Activated T-helper 17 cell treated with anti-CD3 and anti-CD28 coated beads, Interleukin-2, amount 50 U/mL, for 72 hours (primary cell): ENCODE measurements around the gene ZNF777. TPM values are rescaled to one million over a fixed set of nuclear protein-coding genes. Genes with fewer than 3 reads are reported as not detected.

Experiments
- ATAC-seq: fragments of 150-1000 bp; cut with Tn5 transposase; replicated peaks from 2 replicates; pipeline ENCODE4 v1.10.0; 2021; ENCODE audit warnings: mild to moderate bottlenecking, moderate library complexity
- H3K27ac Mint-ChIP-seq: one replicate; pipeline ENCODE4 v1.8.0; 2022; ENCODE audit warnings: mixed read lengths
- H3K27me3 Mint-ChIP-seq: one replicate; pipeline ENCODE4 v1.8.0; 2022; ENCODE audit warnings: mixed read lengths
- H3K36me3 Mint-ChIP-seq: one replicate; pipeline ENCODE4 v1.8.0; 2022; ENCODE audit warnings: low read depth, mild to moderate bottlenecking, mixed read lengths
- H3K4me1 Mint-ChIP-seq: one replicate; pipeline ENCODE4 v1.8.0; 2022; ENCODE audit warnings: mixed read lengths
- H3K4me3 Mint-ChIP-seq: one replicate; pipeline ENCODE4 v1.8.0; 2022; ENCODE audit warnings: mild to moderate bottlenecking, mixed read lengths
- H3K9me3 Mint-ChIP-seq: one replicate; pipeline ENCODE4 v1.8.0; 2022; ENCODE audit warnings: mixed read lengths
- total RNA-seq, 2 donors: library from RNA; stranded (reverse); gene quantifications; one replicate each; pipeline ENCODE4 v1.2.3, GENCODE V29; 2022

ZNF777 gene
- total RNA-seq, 2 donors from 2014 or later: 5.8 to 9.6 TPM

DNA sequence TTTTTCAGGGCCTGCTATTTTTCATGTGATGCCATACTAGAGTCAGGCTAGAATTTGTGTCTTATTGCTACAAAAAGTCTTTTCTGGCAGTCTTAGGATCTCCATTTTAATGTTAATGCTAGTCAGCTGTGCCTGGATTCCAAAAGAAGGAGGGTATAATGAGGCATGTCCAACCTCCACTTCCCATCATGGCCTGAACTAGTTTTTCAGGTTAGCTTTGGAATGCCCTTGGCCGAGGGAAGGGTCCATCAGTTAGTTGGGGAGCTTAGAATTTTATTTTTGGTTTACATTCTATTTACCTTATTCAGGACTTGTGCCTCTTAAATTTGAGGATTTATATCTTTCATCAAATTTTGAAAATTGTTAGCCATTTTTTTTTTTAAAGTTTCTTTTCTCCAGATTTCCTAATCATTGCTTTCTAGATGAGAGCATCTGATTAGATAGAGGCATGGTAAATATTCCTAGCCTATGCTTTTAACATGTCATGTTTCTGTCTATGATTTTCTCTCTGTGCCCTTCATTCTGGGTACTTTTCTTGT is 6.5 kb upstream of the ZNF777 start:
- H3K9me3 Mint-ChIP-seq: no peaks in the 10 kb centered on the region
- H3K27me3 Mint-ChIP-seq: no peaks in the 10 kb centered on the region
- H3K27ac Mint-ChIP-seq: no peak overlapping the region
- no peaks in the 10 kb centered on the region for H3K4me1 Mint-ChIP-seq
- H3K36me3 Mint-ChIP-seq: peaks cover 10% of the 10 kb centered on the region
- no peak overlapping the region for H3K4me3 Mint-ChIP-seq
- ATAC-seq: no peak

DNA sequence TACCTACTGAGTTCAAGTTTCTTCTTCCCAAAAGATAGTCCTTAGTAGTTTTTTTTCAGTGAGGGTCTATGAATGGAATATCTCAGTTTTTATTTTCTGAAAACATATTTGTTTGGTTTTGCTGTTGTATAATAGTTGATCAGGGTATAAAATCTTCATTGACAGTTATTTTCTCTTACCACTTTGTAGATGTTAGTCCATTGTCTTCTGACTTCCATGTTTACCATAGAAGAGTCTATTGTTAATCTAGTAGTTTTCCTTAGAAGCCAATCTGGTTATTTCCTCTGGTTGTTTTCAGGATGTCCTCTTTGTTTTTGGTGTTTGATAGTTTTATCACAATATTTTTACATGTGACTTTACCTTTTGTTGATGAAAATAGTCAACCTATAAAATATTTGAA is 5.5 kb upstream of the ZNF777 start:
- no peak for ATAC-seq
- Mint-ChIP-seq H3K4me3 (no peak overlapping the region), H3K4me1 (peaks cover under 1% of the 10 kb centered on the region), H3K27ac (no peak overlapping the region), H3K27me3 (no peaks in the 10 kb centered on the region), H3K36me3 (peaks cover under 1% of the 10 kb centered on the region), H3K9me3 (no peaks in the 10 kb centered on the region)

DNA sequence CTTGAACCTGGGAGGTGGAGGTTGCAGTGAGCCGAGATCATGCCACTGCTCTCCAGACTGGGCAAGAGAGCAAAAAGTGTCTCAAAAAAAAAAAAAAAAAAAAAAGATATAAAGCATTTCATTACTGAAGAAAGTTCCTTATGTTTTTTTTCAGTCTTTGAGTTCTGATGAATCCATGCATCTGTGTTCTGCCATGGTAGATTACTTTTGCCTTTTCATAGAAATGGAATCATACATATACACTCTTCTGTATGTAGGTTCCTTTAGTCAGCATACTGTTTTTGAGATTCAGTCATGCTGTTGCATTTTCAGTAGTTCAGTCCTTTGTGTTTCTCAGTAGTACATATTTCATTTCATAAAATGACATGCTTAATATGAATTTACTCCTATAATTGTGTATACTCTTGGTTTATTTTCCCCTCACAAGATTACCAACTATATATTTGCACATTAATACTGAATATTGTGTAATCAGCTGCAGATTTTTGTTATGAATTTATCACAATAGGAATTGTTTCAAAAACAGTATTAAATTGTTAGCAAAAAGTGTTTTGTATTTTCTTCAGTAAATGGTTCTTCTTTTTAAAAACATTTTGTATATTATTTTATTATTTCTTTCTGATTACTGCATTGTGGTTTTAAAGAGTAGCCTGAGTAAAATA is 2.8 kb upstream of the ZNF777 start:
- H3K9me3 Mint-ChIP-seq: no peaks in the 10 kb centered on the region
- H3K4me3 Mint-ChIP-seq: no peak overlapping the region
- no peak overlapping the region for H3K27ac Mint-ChIP-seq
- H3K4me1 Mint-ChIP-seq: peaks cover 5% of the 10 kb centered on the region
- H3K36me3 Mint-ChIP-seq: no peaks in the 10 kb centered on the region
- ATAC-seq: no peak
- no peaks in the 10 kb centered on the region for H3K27me3 Mint-ChIP-seq

DNA sequence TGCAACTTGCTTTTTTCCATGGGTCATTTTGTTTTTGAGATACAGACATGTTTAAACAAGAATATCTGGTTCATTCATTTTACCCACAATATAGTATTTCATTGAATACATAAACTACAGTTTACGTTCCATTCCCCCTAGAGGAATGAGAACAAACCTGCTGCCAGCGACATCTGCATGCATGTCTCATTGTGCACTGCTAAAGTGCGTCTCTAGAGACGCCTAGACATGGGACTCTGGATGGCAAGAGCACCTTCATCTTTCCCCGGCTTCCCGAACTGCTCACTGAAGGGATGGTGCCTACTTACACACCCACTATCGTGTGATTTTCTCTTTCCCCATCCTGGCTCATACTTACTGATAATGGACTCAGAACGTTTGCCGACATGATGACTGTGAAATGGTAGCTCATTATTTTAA is 1.2 kb upstream of the ZNF777 start:
- Mint-ChIP-seq H3K27ac (no peak overlapping the region), H3K27me3 (no peaks in the 10 kb centered on the region), H3K4me1 (peaks cover 12% of the 10 kb centered on the region), H3K36me3 (peaks cover 5% of the 10 kb centered on the region), H3K9me3 (no peaks in the 10 kb centered on the region), H3K4me3 (peak overlapping the region; percentile 36)
- no peak for ATAC-seq

- Mint-ChIP-seq H3K36me3 (peaks cover 21% of the 10 kb centered on the region), H3K9me3 (no peaks in the 10 kb centered on the region), H3K27ac (no peak overlapping the region), H3K4me3 (peak overlapping the region; percentile 73), H3K4me1 (peaks cover 12% of the 10 kb centered on the region), H3K27me3 (no peaks in the 10 kb centered on the region)
- ATAC-seq: peak; percentile 62
Observed at GRCh38 chr7:149459540-149460452, 1.1 kb downstream of the ZNF777 start.

DNA sequence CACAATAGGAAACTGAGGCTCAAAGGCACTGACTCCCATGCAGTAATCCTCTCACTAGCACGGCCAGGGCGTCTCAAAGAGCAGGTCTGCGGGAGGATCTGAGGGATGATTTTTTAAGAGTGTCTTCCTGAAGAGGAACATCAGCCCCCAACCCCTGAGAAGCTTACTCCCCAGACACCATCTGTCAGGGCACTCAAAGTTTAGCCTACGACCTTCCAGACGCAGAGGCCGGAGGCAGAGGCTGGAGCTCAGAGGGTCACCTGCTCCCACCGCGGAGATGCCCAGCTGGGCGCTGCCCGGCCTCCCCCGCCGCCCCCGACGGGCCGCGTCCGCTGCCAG is 1.7 kb downstream of the ZNF777 start:
- peak overlapping the region; percentile 61 for H3K27ac Mint-ChIP-seq
- H3K4me1 Mint-ChIP-seq: peaks cover 12% of the 10 kb centered on the region
- H3K36me3 Mint-ChIP-seq: peaks cover 27% of the 10 kb centered on the region
- H3K9me3 Mint-ChIP-seq: no peaks in the 10 kb centered on the region
- no peaks in the 10 kb centered on the region for H3K27me3 Mint-ChIP-seq
- ATAC-seq: no peak
- peak overlapping the region; percentile 73 for H3K4me3 Mint-ChIP-seq

GRCh38 chr7:149458235-149458634 is 2.6 kb downstream of the ZNF777 start:
- no peak for ATAC-seq
- Mint-ChIP-seq H3K4me3 (peak overlapping the region; percentile 73), H3K27ac (peak overlapping the region; percentile 61), H3K36me3 (peaks cover 36% of the 10 kb centered on the region), H3K9me3 (no peaks in the 10 kb centered on the region), H3K4me1 (peaks cover 12% of the 10 kb centered on the region), H3K27me3 (no peaks in the 10 kb centered on the region)

DNA sequence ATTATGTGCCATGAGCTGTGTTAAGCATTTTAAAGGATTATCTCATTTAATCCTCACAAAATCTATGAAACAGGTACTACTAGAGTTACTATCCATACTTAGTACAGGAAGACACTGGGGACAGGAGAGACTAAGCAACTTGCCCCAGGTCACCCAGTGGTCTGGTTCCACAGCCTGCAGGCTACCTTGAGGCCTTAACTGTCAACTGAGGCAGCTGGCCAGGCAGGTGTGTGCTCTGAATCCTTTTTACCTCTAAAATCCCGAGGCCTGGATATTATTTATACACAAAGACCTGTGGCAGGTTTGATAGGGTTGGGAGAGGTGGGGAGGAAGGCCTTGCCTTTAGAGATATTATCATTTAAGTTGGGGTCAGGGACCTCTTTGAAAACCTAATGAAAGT is 3.1 kb downstream of the ZNF777 start:
- Mint-ChIP-seq H3K36me3 (peaks cover 39% of the 10 kb centered on the region), H3K9me3 (no peaks in the 10 kb centered on the region), H3K27me3 (no peaks in the 10 kb centered on the region), H3K27ac (peak overlapping the region; percentile 61), H3K4me3 (peak overlapping the region; percentile 73), H3K4me1 (peaks cover 12% of the 10 kb centered on the region)
- no peak for ATAC-seq

DNA sequence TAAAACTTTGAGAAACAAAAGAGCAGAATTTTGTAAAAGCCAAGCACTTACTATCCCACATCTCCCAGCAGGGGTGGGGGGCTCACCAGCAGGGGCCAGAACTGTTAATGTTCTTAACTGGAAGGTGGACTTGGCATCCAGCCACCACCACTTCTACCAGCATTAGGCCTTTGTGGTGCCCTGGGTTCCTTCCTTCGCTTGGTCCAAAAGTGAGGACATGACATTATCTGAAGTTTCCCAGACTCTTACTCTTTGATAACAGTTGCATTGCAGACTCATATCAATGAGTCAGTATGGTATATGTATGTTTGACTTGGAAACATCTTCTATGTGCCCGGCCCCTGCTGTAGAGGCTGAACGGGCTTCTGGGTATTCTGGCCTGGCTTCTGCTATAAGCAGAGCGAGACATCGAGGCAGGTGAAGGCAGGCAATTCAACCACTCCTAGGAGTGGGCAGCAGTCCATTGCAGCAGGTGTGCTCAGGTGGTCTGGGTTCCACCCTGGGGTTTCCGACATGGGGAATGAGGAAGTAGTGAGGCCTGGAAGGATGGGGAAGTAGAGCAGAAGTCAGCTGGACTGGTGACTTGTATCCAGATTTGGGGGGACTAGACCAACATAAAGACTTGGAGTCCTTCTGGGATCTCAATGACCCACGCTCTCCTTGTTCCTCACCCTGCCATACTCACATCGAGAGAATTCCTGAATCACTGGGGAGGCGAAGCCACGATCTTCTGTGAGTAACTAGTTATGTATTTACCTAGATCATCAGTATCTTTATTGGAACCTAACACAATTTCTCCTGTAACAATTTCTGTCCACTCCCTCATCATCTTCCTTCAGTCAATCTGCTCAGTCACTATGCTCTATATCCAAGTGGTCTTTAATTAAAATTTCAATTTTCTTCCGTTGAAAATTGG is 4.1 kb downstream of the ZNF777 start:
- Mint-ChIP-seq H3K9me3 (no peaks in the 10 kb centered on the region), H3K27me3 (no peaks in the 10 kb centered on the region), H3K4me3 (no peak overlapping the region), H3K27ac (peak overlapping the region; percentile 7), H3K36me3 (peaks cover 45% of the 10 kb centered on the region), H3K4me1 (peaks cover 12% of the 10 kb centered on the region)
- no peak for ATAC-seq

GRCh38 chr7:149455175-149455950 is 5.5 kb downstream of the ZNF777 start:
- H3K27me3 Mint-ChIP-seq: no peaks in the 10 kb centered on the region
- H3K9me3 Mint-ChIP-seq: no peaks in the 10 kb centered on the region
- H3K27ac Mint-ChIP-seq: peak overlapping the region; percentile 0
- no peak overlapping the region for H3K4me3 Mint-ChIP-seq
- H3K4me1 Mint-ChIP-seq: peaks cover 6% of the 10 kb centered on the region
- peaks cover 58% of the 10 kb centered on the region for H3K36me3 Mint-ChIP-seq
- no peak for ATAC-seq

DNA sequence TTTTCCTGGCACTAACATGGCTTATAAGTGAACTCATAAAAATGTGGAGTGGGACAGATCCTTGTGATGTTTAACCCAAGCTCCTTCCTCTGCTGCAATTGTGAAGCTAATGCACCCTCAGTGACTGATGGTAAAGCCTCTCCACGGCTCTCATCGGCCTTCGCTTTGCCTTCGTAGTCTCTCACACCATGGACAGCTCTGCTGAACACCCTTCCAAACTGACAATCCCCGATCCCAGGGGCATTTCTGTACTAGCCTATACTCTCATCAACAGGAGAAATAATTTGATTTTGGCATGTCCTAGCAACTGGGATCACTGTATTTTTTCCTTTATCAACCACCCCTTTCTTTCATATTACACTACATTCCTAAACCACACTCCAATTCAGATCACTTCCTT is 6.1 kb downstream of the ZNF777 start:
- peak overlapping the region; percentile 0 for H3K27ac Mint-ChIP-seq
- H3K36me3 Mint-ChIP-seq: peaks cover 64% of the 10 kb centered on the region
- no peak for ATAC-seq
- H3K4me1 Mint-ChIP-seq: peaks cover 6% of the 10 kb centered on the region
- H3K27me3 Mint-ChIP-seq: no peaks in the 10 kb centered on the region
- no peaks in the 10 kb centered on the region for H3K9me3 Mint-ChIP-seq
- no peak overlapping the region for H3K4me3 Mint-ChIP-seq

DNA sequence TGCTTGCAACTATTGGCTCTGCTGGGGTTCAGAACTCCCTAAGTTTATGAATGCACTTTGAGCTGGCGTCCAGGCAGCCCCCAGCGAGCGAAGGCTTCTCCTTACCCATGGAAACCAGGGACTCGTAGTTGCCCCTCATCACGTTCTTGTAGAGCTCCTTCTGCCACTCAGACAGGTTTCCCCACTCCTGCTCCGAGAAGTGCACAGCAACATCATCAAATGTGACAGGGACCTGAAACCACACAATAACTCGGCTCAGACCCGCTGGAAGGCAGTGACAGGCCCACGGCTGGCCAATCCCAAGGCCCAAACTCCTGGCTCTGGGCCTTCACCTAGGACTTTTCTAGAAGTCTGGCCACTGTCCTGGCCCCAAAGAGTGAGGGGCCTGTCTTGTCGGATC is 6.9 kb downstream of the ZNF777 start:
- ATAC-seq: no peak
- peaks cover 72% of the 10 kb centered on the region for H3K36me3 Mint-ChIP-seq
- H3K27ac Mint-ChIP-seq: no peak overlapping the region
- H3K27me3 Mint-ChIP-seq: no peaks in the 10 kb centered on the region
- H3K9me3 Mint-ChIP-seq: no peaks in the 10 kb centered on the region
- no peak overlapping the region for H3K4me3 Mint-ChIP-seq
- H3K4me1 Mint-ChIP-seq: peaks cover 6% of the 10 kb centered on the region

DNA sequence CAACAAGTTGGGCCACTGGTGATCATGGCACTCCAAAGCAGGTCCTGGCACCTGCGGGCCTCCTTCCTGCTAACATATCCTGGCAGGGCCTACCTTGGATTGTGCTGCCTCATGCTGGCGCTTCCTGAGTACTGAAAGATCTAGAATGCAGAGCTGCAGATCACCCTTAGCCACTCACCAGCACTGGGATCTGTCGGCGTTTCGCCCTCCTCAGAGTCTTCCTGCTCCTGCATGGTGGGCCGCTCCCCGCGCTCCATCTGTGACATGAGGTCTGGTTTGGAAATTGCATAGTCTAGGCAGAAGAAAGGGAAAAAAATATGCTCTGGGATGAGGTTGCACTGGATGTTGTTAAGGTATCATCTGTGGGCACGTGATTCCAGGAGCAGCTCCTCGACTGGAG is 10.0 kb downstream of the ZNF777 start:
- no peak for ATAC-seq
- Mint-ChIP-seq H3K27me3 (no peaks in the 10 kb centered on the region), H3K4me3 (no peak overlapping the region), H3K9me3 (no peaks in the 10 kb centered on the region), H3K36me3 (peaks cover 87% of the 10 kb centered on the region), H3K27ac (no peak overlapping the region), H3K4me1 (no peaks in the 10 kb centered on the region)
